ENCODE measurements around the gene TMEM238.

GRCh38 chr19:55391702-55392615 lies 7.9 kb upstream of the TMEM238 start:
- TF ChIP-seq, protein P1, sequence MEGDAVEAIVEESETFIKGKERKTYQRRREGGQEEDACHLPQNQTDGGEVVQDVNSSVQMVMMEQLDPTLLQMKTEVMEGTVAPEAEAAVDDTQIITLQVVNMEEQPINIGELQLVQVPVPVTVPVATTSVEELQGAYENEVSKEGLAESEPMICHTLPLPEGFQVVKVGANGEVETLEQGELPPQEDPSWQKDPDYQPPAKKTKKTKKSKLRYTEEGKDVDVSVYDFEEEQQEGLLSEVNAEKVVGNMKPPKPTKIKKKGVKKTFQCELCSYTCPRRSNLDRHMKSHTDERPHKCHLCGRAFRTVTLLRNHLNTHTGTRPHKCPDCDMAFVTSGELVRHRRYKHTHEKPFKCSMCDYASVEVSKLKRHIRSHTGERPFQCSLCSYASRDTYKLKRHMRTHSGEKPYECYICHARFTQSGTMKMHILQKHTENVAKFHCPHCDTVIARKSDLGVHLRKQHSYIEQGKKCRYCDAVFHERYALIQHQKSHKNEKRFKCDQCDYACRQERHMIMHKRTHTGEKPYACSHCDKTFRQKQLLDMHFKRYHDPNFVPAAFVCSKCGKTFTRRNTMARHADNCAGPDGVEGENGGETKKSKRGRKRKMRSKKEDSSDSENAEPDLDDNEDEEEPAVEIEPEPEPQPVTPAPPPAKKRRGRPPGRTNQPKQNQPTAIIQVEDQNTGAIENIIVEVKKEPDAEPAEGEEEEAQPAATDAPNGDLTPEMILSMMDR (IDR thresholded peaks at IDR 0.05; ENCODE audit: poor library complexity, severe bottlenecking) = no peak
- no peak for TF ChIP-seq RAD21 (conservative IDR thresholded peaks at IDR 0.05)

Data from neural cell (in vitro differentiated cells).